ENCODE data around the gene PPARA.
"Not testable (repeated sequence)": the region's sequence is repeated elsewhere in the genome, so short reads cannot be mapped to it uniquely, and the experiment has no call there.

The PPARA gene

GRCh38 chr22:46178755-46179505 lies 28.6 kb downstream of the PPARA start:
- no peak for ATAC-seq

GRCh38 chr22:46179748-46180147 lies 29.4 kb downstream of the PPARA start:
- no peak for ATAC-seq

- ATAC-seq, result no peak
Observed at GRCh38 chr22:46180370-46181137, 30.2 kb downstream of the PPARA start.

GRCh38 chr22:46183733-46184132 lies 33.4 kb downstream of the PPARA start:
- ATAC-seq, result no peak

GRCh38 chr22:46185283-46185682 lies 35.0 kb downstream of the PPARA start:
- ATAC-seq, result no peak

GRCh38 chr22:46187862-46188261 lies 37.5 kb downstream of the PPARA start:
- no peak for ATAC-seq

- ATAC-seq, result no peak
Observed at GRCh38 chr22:46192210-46192993, 42.1 kb downstream of the PPARA start.

- ATAC-seq, result no peak
Observed at GRCh38 chr22:46193898-46194310, 43.6 kb downstream of the PPARA start.

GRCh38 chr22:46195487-46196165 lies 45.3 kb downstream of the PPARA start:
- ATAC-seq, result no peak

GRCh38 chr22:46196278-46196677 lies 46.0 kb downstream of the PPARA start:
- no peak for ATAC-seq

- ATAC-seq, result no peak
Observed at GRCh38 chr22:46198274-46198673, 47.9 kb downstream of the PPARA start.

- ATAC-seq, result not testable (repeated sequence)
Observed at GRCh38 chr22:46198806-46199205, 48.5 kb downstream of the PPARA start.

GRCh38 chr22:46201059-46201757 lies 50.9 kb downstream of the PPARA start:
- no peak for ATAC-seq

- ATAC-seq, result no peak
Observed at GRCh38 chr22:46202897-46203600, 52.7 kb downstream of the PPARA start.

GRCh38 chr22:46203601-46203980 lies 53.3 kb downstream of the PPARA start:
- no peak for ATAC-seq

- ATAC-seq, result no peak
Observed at GRCh38 chr22:46209262-46209661, 58.9 kb downstream of the PPARA start.

GRCh38 chr22:46212195-46212594 lies 61.9 kb downstream of the PPARA start:
- ATAC-seq, result no peak

GRCh38 chr22:46213052-46213451 lies 62.7 kb downstream of the PPARA start:
- ATAC-seq, result peak; percentile 44 to 62

GRCh38 chr22:46214149-46214548 lies 63.8 kb downstream of the PPARA start:
- no peak for ATAC-seq

- no peak for ATAC-seq
Observed at GRCh38 chr22:46214616-46215015, 64.3 kb downstream of the PPARA start.

- no peak for ATAC-seq
Observed at GRCh38 chr22:46219636-46220035, 69.3 kb downstream of the PPARA start.

Data from activated CD4-positive, CD25-positive, alpha-beta regulatory T cell treated with anti-CD3 and anti-CD28 coated beads, Interleukin-2, amount 50 U/mL, for 24 hours (primary cell).